ENCODE measurements around the gene RAB7B.
"Not testable (repeated sequence)": the region's sequence is repeated elsewhere in the genome, so short reads cannot be mapped to it uniquely, and the experiment has no call there.

The RAB7B gene

GRCh38 chr1:206021626-206022365, 18.6 kb upstream of the RAB7B start:
- no peak for DNase-seq

DNA sequence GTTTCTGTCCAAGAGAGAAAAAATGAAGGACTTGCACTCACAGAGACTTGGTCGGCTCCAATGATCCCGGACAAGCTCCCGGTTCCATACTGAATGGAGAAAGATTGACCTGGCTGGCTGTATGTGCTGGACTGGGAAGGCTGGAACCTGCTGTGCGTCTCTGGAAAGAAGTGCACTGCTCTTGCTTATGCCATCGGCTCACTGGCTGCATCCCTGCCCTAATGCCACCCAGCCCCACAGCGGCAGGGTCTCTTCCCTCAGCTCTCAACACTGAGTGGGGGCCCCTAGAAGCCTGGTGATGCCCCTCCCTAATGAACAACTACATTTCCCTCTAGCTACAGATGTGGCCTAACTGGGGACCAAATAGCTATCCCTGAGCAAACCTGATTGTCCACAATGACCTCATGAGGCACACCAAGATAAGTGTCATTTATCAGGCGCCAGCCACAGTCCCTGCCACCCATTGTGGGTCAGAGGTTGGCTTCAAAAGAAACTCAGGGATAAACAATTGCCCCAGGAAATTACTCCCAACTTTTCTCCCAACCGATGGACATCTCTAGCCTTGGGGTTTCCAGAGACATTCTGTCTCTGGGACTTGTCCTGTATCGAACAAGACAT, 17.9 kb upstream of the RAB7B start:
- DNase-seq, result no peak

GRCh38 chr1:206020393-206021007, 17.3 kb upstream of the RAB7B start:
- DNase-seq, result no peak

DNA sequence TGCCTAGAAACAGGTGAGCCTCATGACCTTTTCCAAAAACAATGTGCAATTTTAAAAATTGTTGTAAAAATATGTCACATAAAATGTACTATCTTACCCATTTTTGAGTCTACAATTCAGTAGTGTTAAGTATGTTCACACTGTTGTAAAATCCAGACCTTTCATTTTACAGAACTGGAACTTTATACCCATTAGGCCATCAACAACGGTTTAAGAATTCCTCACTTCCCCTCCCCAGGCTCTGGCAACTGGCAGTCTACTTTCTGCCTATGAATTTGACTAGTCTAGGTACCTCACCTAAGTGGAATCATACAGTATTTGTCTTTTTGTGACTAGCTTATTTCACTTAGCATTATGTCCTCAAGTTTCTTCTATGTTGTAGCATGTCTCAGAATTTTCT, 11.9 kb upstream of the RAB7B start:
- no peak for DNase-seq

DNA sequence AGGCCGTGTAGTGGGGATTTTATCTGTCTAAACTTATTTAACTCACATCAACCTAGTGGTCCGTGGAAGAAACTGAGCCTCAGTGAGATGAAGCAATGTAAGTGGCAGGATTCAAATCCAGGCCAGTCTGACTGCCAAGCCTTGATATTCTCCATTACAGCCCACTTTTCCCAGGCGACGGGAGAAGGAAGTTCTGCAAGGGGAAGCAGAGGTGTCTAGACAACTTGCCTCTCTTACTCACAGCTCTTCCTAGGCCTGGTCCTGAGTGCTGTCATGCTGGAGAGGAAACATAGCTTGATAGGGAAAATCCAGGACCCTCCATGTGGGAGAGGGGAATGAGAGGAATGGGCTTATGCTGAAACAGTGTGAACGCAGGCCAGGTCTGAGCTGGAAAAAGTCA, 11.4 kb upstream of the RAB7B start:
- no peak for DNase-seq

DNA sequence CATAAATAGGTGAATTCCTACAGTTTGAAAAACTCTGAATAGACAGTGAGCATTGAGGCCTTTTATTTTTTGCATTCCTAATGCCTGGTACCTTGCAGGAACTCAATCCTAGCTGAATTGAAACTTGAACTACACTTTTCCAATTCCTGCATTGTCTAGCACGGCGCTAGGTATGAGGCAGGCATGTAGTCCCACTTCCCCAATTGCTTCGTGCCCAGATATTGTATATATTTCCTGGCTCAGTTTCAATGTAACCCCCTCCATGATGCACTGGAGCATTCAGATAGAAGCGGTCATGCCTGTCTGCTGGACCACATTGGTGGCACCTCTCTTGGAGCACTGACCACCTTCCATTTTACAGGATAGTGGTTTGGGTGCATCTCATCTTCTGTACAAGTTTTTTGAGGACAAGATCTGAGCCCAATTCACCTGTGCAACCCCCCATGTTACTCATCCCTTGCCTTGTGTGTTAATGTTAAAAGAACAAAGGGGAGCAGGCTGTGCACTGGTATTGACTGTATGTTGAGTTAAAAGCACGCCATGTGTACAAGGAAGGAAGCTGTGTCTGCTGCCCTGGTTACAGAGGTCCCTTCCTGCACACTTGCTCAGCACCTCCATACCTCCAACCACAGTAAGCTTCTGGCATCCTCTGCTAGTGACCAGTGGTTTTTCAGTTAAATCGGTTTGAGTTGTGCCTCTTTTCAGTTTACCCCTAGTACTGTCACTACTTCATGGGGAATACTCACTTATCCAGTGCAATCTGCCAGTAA, 10.0 kb upstream of the RAB7B start:
- no peak for DNase-seq

DNA sequence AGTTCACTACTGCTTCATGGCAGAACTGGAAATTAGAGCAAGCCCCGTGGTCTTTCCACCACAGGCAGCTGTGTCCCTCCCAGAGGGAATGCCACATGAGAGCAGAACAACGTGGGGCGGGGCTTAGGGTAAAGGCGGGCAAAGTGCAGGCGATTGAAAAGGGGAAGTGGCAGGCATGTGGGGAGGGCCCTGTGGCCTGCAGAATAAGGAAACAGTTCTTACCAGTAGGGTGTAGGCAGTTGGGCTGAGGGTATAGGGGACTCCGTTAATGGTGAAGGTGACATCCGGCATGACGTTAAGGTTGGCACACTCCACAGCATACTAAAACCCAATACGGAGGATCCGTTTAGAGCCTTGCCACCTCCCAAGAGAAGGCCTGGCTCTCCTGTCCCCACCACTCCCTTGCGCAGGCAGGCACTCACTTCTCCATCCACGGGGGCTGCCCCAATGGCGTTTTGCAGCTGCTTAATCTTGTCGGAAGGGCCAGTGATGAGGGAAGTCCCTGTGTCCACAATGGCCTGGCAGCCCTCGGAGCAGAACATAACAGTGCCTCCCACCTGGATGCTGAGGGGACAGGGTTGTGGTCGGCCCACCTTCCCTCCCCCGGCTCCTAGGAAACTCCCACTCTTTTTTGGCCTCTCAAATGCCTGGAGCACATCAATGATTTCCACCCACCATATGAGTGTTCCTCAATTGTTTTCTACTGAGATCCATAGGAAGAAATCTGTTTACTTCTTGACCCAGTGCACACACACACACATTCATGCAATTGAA, 9.1 kb upstream of the RAB7B start:
- DNase-seq, result no peak

DNA sequence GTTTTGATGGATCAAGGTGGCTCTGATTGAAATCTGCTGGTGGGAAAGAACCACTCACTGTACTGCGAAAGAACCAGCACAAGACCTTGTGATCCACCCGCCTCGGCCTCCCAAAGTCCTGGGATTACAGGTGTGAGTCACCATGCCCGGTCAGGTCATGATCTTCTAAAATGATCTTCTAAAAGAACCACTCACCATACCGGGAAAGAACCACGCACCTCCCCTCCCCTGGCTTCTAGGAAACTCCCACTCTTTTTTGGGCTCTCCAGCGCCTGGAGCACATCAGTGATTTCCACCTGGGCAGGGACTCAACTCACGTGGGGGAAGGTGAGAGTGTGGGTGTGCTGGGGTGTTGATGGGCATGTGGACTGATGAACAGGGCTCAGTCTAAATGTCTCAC, 7.9 kb upstream of the RAB7B start:
- no peak for DNase-seq

DNA sequence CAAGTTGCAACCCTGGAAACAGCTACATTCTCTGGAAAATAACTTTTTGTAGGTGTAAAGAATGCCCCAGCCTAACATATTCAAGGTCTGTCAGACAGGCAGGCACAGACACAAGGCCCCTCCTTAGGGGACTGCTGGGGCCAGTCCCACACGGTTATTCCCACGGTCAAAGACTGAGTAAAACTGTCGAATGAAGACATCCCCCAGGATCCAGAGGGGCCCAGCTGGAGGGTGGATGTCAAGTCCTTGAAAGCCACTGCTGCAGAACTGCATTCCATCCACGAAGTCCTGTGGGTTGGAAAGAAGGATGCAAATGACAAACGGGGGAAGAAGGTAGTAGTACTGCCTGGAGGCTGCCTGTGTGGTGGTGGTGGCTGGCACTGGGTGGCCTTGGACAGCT, 6.9 kb upstream of the RAB7B start:
- DNase-seq, result no peak

DNA sequence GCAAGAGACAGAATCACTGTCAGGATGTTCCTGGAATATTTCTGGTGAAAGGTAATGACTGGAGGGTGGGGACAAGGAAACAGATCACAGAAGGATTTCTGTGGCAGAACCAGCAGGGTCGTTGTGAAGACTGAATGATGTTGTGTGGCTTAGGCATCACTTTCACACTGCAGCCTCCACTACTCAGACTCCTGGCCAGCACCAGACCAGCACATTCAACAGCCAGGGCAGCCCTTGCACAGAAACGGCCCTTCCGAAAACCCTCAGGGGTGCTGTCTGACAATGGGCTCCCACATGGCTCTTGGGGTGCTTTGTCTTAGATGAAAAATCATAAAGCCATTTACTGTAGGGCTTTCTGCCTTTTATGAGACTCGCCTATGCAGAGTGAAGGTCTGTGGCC, 3.8 kb upstream of the RAB7B start:
- DNase-seq, result no peak

- no peak for DNase-seq
These were observed 2.6 kb upstream of the RAB7B start for GRCh38 chr1:206005778-206006180.

- DNase-seq, result no peak
These were observed 2.0 kb upstream of the RAB7B start for GRCh38 chr1:206005234-206005633.

- no peak for DNase-seq
These were observed 1.6 kb upstream of the RAB7B start for GRCh38 chr1:206004826-206005225.

GRCh38 chr1:206003854-206004800, 932 bp upstream of the RAB7B start:
- no peak for DNase-seq

DNA sequence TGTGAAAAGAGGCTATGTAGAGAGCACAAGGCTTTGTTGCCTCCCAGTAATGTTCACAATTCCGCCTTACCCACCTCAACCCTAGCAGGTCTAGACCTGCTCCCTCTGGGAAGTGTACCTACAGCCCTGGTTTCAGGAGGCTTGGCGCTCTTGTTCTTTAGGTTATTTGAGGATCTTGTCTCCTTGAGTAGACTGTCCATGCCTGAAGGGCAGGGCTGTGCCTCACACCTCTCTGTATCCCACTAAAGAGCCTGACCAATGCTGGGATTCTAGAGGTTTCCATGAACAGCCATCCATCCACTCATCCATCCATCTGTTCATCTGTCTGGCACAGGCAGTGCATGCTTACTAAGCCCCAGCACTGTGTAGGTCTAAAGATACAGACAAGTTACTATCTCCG, 1.0 kb downstream of the RAB7B start:
- no peak for DNase-seq

DNA sequence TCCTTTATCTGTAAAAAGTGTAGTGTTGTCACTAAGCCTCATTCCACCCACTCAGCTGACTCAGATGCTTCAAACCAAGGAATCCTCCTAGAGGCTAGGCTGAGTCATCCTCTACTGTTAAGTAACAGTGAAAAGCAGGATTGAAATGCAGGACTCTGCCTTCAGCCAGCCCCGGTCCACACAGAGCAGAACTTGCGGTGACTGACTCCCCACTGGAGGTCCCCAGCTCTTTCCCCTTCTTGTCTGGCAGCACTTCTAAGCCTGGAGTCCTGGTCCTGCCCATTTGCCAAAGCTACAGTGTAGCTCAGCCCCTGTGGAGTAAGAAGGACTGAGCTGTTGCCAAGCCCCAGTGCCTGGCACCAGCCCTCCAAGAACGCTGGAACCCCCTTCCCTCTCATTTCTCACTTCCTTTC, 1.7 kb downstream of the RAB7B start:
- DNase-seq, result no peak

- DNase-seq, result no peak
These were observed 2.4 kb downstream of the RAB7B start for GRCh38 chr1:206000641-206001339.

- no peak for DNase-seq
These were observed 4.5 kb downstream of the RAB7B start for GRCh38 chr1:205998457-205999241.

DNA sequence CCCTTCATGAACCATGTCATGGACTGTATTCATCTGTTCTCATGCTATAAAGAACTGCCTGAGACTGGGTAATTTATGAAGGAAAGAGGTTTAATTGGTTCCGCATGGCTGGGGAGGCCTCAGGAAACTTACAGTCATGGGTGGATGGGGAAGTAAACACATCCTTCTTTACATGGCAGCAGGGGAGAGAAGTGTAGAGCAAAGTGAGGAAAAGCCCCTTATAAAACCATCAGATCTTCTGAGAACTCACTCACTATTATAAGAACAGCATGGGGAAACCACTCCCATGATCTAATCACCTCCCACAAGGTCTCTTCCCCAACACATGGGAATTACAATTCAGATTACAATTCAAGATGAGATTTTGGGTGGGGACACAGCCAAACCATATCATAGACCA, 6.6 kb downstream of the RAB7B start:
- DNase-seq, result not testable (repeated sequence)

- DNase-seq, result no peak
These were observed 8.8 kb downstream of the RAB7B start for GRCh38 chr1:205994346-205994745.

Data from NCI-H446 (cell line).